ENCODE measurements around the gene IL16.

The IL16 gene

DNA sequence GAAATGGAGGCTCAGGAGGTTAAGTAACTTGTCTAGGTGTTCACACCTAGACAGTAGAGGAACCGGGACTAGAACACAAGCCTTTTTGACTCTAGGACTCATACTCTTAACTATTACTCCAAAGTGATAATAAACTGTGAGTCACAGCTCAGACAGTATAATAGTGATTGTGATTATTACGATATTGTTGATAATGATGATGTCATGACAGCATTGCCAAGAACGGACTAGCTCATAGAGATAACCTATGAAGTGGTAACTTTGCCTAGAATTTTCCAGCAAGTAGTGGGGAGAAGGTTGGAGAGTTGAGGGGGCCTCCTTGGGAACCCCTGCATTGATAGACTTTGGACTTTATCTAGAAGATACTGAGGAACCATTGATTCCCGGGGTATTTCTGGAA lies 93.2 kb downstream of the IL16 start:
- Histone ChIP-seq H3K4me3 (ENCODE audit: low read depth, low read length) (no peak overlapping the region), H3K4me1 (no peaks in the 10 kb centered on the region), H3K9me3 (no peaks in the 10 kb centered on the region), H3K36me3 (no peaks in the 10 kb centered on the region), H3K27me3 (no peaks in the 10 kb centered on the region; the same call in 1 of the 2 replicates)
- no peak for DNase-seq
- no peak for TF ChIP-seq CTCF (IDR thresholded peaks at IDR 0.05; ENCODE audit: low read depth, low read length)

- no peaks in the 10 kb centered on the region for H3K9me3 ChIP-seq
- H3K27me3 ChIP-seq, result no peaks in the 10 kb centered on the region; the same call in 1 of the 2 replicates
- H3K36me3 ChIP-seq, result no peaks in the 10 kb centered on the region
- no peaks in the 10 kb centered on the region for H3K4me1 ChIP-seq
- no peak for DNase-seq
- H3K4me3 ChIP-seq (ENCODE audit: low read depth, low read length), result no peak overlapping the region
- no peak for TF ChIP-seq CTCF (IDR thresholded peaks at IDR 0.05; ENCODE audit: low read depth, low read length)
Measured at GRCh38 chr15:81291916-81292522, 95.3 kb downstream of the IL16 start.

DNA sequence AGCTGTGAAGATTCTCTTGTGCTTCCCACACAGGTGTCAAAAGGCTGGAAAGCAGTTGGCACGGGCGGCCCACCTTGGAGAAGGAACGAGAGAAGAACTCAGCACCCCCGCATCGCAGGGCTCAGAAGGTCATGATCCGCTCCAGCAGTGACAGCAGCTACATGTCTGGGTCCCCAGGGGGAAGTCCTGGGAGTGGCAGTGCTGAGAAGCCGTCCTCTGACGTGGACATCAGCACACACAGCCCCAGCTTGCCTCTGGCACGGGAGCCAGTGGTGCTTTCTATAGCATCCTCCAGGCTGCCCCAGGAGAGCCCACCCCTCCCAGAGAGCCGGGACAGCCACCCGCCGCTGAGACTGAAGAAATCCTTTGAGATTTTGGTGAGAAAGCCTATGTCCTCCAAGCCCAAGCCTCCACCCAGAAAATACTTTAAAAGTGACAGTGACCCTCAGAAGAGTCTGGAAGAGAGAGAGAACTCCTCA lies 95.9 kb downstream of the IL16 start:
- Histone ChIP-seq H3K4me1 (no peaks in the 10 kb centered on the region), H3K4me3 (ENCODE audit: low read depth, low read length) (no peak overlapping the region), H3K27me3 (no peaks in the 10 kb centered on the region; the same call in 1 of the 2 replicates), H3K9me3 (no peaks in the 10 kb centered on the region), H3K36me3 (no peaks in the 10 kb centered on the region)
- peak; percentile 34 for DNase-seq
- no peak for TF ChIP-seq CTCF (IDR thresholded peaks at IDR 0.05; ENCODE audit: low read depth, low read length)

- TF ChIP-seq CTCF (IDR thresholded peaks at IDR 0.05; ENCODE audit: low read depth, low read length), result no peak
- H3K9me3 ChIP-seq, result no peaks in the 10 kb centered on the region
- no peak overlapping the region for H3K4me3 ChIP-seq (ENCODE audit: low read depth, low read length)
- H3K27me3 ChIP-seq, result no peaks in the 10 kb centered on the region; the same call in 1 of the 2 replicates
- H3K36me3 ChIP-seq, result no peaks in the 10 kb centered on the region
- H3K4me1 ChIP-seq, result no peaks in the 10 kb centered on the region
- DNase-seq, result no peak
Measured at GRCh38 chr15:81293728-81294515, 97.2 kb downstream of the IL16 start.

- TF ChIP-seq CTCF (IDR thresholded peaks at IDR 0.05; ENCODE audit: low read depth, low read length), result no peak
- Histone ChIP-seq H3K36me3 (no peaks in the 10 kb centered on the region), H3K27me3 (no peaks in the 10 kb centered on the region; the same call in 1 of the 2 replicates), H3K4me1 (no peaks in the 10 kb centered on the region), H3K9me3 (no peaks in the 10 kb centered on the region), H3K4me3 (ENCODE audit: low read depth, low read length) (no peak overlapping the region)
- no peak for DNase-seq
Measured at GRCh38 chr15:81294516-81294880, 97.8 kb downstream of the IL16 start.
